ENCODE data around the gene AUP1.

AUP1 gene

DNA sequence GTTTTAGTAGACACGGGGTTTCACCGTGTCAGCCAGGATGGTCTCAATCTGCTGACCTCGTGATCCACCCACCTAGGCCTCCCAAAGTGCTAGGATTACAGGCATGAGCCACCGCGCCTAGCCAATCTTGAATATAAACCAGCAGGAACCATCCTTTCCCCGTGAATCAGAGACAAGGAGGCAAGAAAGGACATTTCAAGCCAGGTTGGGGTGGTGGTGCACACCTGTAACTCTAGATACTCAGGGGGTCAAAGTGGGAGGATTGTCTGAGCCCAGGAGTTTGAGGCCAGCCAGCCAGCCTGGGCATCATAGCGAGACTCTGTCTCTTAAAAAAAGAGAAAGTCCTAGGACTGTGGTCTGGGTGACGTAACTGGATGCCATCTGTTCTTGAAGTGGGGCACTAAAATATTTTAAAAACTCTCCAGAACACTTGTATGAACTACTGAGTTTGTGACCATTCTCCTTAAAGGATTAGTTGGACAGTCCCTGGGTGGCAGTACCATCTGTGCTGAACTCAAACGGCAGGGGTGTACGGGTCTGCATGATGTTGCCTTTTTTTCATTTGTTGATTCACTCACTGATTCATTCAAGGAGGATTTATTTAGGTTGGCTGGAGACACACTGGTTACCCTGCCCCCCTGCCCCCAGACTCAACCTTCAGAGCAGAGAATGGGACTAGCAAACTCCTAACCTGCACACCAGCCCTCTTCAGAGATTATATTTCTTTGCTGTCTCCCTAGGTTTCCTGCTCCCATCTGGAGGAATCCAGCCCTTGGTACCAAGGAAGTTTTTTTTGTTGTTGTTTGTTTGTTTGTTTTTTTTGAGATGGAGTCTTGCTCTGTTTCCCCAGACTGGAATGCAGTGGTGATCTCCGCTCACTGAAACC, 18.2 kb downstream of the AUP1 start:
- DNase-seq: no peak

DNA sequence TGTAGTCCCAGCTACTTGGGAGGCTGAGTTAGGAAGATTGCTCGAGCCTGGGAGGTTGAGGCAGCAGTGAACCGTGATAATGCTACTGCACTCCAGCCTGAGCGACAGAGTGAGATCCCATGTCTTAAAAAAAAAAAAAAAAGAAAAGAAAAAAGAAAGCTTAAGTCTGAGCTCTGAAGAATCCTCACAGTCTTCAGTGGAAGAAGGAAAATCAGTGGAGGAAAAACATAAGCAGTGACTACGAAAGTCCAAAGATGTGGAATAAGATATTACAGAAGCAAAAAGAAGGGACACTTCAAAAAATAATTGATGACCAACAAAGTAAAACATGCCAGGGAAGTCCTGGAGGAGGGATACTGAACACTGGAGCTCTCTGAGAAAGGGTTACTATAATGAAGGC, 19.2 kb downstream of the AUP1 start:
- DNase-seq: no peak

DNA sequence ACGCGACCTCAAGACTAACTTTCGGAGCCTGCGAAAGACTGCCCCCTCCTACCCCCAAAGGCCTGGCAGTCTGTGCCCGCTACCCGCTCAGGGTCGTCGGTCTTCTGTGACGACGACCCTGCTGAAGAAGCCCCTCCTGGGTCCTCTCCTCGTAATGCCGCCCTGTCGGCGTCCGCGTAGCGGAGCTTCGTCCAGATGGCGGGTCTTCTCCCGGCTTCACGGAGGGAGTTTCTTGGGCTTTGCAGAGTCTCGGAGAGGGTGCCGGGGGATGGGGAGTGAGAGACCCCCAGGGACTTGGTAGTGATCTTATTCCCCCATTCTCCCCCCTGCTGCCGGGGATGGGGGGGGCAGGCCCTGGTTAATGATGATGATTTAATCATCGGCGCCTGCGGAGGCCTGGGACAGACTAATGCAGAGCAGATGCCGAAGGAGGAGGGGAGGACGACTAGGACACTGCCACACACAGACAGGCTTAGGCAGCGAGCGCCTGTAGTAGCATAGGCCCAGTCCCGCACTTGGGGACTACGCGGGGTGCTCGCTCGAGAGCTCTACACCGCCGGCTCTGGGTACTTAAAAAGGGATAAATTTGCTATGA, 21.5 kb downstream of the AUP1 start:
- no peak for DNase-seq

DNA sequence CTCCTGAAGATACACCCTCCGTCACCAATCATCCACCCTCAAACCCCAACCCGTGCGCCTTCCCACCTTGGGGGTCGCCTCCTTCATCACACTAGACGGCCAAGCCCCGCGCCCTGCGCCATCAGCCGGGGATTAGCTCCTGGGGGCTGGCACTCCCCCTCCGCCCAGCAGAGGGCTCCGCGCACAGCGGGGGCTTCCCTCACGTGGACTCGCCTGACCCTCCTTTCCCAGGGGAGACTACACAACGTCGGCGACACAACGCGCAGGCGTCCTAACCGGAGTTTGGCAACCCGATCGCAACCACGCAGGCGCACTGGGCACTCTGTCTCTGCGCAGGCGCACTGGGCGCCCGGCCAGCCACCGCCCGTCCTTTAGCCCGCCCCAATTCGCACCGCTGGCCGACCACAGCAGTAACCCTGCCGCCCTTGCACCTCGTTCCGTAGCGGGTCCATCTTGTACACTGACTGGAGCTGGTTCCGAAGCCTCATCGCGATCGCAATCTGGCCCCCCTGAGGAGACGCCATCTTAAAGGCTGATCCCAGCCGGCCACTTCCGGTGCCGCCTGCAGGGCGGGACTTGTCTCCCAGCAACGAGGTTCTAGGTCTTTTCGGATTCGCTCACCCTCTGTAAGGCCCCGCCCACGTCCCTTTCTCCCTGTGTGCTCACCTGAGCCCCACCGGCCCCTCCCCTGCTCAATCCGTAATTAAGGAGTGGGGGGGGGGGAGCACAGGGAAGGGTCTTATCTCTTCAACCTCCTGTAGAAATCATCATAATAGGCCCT, 22.2 kb downstream of the AUP1 start, which contains the start of gene PCGF1:
Gene PCGF1, minus strand, starts transcription at position 551 of the 781 bp plus-strand sequence. Its CDS starts 27 bp downstream, at position 524.
- peak; percentile 100 for DNase-seq

DNA sequence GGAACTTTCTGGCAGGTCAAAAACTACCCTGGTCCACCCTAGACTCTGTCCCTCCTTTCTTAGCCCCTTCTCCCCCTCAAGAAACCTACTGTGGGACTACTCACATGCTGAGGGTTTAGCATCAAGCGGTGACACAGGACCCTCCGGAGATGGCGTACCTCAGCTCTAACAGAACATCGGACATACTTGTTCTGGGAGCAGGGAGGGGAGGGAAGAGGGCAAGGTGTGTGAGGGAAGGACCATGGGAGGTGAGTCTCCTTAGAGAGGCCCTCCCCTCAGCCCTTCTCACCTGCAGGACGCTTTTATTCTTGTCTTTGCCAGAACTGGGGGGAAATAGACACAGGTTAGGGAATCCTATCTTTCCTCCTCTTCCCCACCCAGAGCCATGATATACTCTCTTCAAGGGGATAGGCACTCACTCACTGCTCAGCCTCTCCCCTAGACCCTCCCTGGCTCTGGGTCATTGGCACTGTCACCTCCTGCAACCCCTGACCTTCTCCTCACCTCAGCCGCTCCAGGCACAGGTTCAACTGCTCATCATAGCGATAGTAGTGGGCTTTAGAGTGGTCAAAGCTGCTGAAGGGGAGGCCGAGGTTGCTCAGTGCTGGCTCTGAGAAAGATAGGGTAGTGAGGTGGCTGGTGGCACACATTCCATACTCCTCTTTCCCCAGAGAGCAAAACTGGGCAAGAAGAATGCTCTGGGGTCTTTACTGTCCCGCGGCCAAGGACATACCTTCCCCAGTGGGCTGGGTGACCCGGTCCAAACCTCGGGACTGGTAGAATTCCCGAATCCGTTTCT, 23.9 kb downstream of the AUP1 start:
- no peak for DNase-seq

DNA sequence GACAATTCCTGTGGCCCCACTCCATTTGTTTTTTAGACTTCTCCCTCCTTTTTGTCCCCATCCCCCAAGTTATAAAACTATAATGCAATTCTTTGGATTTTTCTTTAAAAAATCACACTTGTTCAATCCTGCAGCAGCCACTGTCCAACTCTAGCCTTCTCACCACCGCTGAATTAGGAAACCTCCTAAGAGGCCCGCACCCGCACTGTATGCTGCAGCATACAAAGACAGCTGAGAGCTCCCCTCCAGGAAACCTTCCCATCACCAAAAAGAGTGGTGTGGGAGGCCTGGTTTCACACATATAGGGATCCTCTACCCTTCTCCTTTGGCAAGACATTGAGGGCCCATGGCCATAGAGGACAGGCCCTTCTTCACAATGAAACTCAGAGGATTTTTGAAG, 24.9 kb downstream of the AUP1 start:
- DNase-seq: no peak

DNA sequence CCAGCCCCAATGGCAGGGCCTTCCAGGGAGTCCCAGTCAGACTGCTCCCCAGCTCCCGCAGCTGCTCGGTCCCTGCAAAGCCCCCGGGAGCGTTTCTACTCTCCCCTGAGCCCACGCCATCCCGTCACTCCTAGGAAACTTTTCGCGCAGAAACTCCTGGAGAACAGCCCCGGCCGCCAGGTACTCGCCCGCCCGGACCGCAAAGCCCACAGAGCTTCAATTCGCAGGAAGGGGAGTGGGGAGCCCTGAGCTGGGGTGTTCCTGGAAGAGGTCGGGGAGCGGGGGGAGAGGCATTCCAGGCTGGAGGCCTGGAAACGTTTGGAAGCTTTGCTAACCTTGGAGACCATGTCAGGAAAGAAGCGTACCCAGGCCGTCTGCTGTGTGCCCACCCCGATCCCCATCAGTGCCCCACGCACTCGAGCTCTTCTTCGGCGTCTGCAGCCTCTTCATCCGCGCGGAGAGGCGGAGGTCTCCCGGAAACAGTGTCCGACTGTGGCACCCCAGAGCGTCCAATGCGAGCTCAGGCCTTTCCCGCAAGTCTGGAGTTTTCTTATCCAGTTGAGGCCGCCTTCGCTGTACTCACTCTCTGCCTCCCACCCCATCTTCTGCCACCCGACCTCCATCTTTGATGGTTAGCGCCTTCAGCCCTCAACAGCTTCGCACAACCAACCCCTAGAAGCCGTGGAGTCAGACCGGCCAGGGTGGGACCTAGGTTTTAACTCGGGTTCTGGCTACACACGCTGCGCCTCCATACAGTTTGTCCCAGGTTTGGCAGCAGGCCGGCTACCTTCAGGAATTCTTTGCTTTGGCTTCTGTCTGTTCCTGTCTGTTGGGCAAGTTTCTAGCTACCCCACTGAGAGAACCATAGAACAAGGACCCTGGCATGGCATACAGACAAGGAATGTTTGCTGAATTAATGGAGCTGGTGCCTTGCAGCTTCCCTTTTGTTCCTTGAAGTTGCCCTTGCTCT, 25.7 kb downstream of the AUP1 start:
- no peak for DNase-seq

DNA sequence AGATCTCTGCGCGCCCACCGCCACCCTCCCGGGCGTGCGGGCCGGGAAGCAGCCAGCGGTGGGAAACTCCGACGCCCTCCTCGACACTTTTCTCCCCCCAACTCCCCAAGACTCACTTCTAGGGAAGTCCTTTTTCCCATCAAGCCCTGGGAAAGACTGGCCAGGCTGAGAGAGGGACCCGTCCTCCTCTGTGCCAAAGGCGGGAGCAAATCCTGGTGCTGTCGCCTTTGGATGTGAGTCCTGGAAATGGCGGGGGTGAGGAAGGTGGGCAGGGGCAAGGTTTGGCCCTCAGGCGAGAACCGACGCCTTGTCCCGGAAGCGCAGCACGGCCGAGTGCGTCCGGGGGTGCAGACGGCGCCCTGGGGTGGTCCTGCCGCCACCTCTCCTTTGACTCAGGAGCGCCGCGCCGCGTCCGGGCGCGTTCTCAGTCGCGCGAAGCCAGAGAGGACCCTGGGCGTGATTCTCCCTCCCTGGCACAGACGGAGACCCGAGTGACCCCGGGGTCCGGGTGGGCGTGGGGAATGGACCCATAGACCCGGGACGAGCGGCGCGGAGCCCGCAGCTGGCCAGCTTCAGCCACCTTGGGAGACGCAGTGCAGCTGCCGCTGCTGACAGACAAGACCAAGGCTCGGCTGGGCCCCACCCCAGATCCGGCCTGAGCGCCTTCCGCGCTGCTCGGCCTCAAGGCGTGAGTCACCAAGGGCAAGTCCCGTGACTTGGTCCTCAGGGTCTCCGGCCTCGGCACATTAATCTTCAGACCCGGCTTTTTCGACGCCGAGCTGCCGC, 26.6 kb downstream of the AUP1 start:
- DNase-seq: peak; percentile 82

DNA sequence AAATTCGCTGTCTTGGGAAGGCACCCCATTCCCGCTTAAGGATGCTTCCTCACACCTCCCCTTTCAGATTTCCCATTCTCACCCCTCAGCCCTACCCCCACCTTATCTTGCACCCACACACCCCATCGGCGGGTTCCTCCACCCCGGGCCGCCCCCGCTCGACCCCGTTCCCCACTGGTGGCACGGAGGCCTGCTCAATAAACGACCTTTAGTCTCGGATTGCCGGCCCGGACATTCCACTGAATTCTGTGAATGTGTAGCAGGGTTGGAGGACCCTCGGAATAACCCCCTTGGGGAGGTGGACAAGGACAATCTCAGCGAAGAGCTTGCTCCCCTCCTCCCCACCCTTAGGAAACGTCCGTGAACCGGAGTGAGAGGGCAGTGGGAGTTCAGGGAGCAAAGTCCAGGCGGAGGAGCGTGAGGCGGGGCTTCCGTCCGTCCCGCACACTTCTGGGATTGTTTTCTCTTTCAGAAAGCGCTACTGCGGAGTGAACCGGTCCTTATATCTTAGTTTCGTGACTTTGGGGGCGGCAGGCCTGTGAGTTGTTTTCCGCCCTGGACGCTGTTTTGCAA, 27.3 kb downstream of the AUP1 start:
- no peak for DNase-seq

DNA sequence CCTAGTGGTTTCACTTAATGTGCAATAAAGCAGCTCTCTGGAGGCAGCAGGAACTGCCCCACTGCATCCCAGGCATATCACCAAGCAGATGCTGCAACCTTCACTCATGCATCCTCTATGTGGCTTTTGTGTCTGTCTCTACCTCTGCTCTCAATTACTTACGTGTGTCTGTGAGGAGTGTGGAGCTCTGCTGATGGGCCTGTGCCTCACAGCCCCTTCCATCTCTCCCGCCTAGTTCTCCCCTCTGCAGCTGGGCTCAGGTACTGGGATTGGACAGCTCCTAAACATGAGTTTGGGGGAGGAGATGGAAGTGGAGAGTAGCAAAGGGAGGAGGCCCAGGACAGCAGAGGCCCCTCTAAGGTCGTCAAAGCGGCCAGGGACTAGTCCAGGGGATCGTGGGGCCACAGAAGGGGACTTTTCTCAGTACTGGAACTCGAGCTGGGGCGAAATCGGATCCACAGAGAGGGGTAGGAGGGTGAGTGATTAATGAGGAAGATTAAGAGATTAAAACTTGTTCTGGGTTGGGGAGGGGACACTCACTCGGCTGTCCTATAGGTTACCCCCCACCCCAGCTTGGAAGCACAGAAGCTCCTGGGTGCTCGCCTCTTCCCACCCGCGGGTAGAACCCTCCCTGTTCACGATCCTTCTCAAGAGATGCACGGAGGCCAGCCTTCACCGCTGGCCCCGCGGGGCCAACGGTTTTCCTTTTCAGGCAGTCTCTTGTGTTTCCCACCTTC, 28.0 kb downstream of the AUP1 start:
- no peak for DNase-seq

DNA sequence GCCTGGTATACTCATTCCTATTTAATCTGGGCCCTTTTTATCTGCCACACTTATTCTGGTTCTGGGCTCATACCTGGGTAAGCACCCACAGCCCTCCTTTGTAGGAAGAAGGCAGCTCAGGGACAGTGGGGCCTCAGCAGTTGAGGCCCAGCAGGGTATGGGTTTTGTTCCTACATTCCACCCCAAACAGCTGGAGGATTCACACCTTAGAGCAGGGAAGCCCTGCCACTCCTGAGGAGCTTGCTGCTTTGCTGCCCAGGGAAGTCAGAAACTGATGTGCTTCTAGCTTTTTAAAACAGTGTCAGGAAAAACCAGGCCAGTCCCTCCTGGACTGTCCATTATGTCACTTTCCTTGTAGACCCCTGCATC, 28.9 kb downstream of the AUP1 start:
- DNase-seq: no peak

DNA sequence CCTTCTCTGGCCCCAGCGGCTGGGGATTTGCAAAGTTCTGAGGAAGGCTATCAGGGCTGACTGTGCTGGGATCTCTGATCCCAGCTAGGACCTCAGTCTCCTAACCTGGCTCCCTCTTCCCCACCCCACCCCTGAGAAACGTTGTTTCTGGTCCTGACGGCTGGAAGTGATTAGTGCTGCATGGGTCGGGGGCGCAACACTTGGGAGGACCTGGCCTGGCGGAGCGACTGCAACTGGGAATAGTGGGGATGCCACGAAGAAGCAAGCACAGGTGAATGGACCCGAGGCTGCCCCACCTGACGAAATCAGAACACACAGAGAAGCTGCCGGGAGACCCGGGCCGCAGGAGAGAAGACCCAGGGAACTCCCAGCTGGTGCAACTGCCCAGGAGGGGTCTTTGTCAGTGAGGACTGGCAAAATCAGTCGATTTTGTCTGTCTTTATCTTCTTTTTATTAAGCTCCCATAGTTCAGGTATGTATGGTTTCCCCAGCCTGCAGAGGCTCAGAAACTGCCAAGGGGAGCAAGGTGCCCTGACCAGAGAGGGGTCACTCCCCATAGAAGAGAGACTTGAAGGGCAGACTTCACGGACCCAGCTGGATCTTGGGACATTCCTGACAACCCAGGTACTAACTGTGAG, 29.4 kb downstream of the AUP1 start:
- DNase-seq: no peak

DNA sequence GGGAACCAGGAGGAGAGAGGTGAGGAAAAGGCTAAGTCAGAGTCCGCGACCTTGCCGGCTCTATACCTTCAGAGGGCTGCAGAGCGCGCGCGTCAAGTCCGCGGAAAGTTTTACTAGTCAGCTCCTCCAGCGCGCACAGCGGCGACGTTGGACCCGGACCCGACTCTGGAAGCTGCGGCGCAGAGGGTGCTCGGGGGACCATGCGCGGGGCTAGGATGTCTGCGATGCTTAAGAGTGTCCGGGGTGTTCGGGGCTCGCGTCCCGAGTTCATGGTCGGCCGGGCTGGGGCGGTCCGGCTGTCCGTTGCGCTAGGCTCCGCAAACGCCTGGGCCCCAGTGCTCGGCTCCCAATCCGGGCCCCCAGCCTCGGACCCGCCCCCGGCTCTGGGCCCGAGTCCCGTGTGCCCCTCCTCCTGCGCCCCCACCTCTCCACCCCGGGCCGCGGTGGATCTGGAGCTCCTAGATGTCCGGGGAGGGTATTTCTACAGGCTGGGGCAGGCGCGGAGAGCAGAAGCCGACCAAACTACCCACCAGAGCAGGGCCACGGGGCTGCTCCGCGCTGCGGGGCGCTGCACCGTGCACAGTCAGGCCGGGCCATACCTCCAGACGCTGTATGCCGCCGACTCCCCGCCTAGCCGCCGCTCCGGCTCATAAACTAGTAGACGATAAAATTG, 30.1 kb downstream of the AUP1 start, which contains the start of gene LBX2:
Gene LBX2, minus strand, starts transcription at position 337 of the 673 bp plus-strand sequence. Its CDS starts 66 bp downstream, at position 271.
- DNase-seq: no peak

DNA sequence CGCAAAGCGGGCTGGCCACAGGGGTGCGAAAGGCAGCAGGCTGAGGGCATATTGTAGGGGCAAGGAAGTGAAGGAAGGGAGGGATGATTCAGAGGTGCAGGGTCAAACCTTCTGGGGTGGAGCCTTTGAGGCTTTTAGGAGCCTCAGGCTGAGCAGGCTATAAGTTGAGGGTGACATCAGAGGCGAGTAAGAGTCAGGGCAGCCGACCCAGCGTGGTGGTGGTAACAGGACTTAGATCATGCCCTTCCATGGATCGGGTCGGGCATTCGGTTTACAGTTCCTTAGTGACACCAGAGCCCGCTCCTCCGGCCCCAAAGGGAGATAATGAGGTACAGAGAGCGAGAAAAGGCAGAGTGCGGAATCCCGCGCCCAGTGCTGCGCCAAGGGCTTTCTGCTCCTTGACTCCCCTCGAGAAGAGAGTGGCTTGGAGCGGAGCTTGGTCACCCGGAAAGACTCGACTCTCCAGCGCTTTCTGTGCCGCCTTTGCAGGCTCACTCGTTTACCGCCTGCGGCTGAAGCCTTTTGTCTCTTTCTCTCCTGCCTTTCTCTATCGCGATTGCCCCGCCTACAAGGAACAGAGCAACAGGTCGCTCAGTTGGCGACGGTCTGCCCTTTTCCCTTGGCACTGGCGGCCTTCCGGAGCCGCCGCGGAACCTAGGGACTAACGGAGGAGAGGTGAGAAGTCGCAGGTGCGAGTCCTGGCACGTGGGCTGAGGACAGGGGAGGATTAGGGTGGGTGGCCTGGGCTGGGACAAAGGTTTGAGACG, 30.8 kb downstream of the AUP1 start:
- DNase-seq: peak; percentile 75

DNA sequence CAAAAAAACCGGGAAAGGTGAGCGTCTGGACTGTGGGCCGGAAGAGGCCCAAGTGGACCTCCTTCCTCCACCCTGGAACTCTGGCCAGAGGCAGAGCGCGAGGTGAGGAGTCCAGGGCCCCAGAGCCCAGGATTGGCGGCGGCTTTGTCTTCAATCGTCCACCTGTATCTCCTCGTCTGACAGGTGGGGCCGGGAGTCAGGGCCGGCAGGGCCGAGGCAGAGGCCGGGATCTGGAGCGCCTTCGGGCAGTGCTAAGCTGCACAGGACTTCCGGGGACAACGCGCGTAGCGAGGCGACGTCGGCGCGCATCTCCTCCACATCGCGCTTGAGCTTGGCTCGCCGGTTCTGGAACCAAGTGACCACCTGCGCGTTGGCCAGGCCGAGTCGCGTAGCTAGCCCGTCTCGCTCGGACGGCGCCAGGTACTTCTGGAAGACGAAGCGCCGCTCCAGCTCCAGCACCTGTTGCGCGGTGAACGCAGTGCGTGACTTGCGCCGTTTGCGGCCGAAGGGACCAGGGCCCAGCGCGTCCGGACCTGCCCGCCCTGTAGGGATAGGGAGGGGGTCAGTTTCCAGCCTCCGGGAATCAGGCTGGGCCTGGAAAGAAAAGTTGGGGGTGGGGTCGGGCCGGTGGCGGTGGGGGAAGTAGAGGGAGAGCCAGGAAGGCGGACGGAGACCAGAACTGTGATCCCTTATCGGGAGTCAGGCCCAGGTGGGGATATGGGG, 31.6 kb downstream of the AUP1 start:
- peak; percentile 75 for DNase-seq

DNA sequence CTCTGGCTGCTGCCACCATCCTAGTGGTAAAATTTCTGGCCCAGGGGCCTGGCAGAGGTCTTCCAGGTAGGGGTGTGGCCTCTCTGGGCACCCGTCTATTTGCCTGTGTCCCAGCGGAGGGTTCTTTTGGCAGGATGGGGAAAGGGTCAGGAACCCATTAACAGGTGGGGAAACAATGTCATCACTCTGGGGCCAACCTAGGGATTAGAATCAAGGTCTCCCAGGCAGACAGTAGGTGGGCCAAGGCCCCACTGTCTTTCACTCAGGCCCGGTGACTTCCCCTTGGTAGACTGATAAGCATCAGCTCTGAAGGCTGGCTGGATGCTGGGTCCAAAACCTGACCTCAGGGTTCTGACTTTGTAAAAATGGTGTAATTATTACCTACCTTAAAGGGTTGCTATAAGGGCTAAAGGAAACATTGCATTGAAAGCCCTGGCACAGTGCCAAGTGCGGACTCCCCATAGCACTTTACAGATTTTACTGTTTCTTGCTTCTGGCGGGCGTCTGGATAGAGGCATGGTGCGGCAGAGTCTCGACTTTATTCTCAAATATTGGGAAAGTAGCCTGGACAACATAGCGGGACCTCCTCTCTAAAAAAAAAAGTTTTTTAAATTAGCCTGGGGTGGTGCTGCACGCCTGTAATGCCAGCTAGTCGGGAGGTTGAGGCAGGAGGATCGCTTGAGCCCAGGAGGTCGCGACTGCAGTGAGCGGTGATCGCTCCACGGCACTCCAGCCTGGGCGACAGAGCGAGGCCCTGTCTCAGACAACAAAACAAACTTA, 32.3 kb downstream of the AUP1 start:
- no peak for DNase-seq

Measured in activated CD8-positive, alpha-beta memory T cell treated with anti-CD3 and anti-CD28 coated beads for 24 hours (primary cell).